ENCODE results near the gene FBXW7.

The FBXW7 gene

GRCh38 chr4:152480901-152481300, 55.0 kb downstream of the FBXW7 start:
- intact Hi-C loops (cut with DNase I), result no loop called here

GRCh38 chr4:152480326-152480725, 55.6 kb downstream of the FBXW7 start:
- DNase-seq, result no peak
- intact Hi-C loops (cut with DNase I), result no loop called here

More at GRCh38 chr4:152480901-152481300, 55.0 kb downstream of the FBXW7 start:
- no peak for DNase-seq

- intact Hi-C loops (cut with DNase I), result no loop called here
- no peak for DNase-seq
Measured at GRCh38 chr4:152479428-152480026, 56.4 kb downstream of the FBXW7 start.

- DNase-seq, result no peak
- intact Hi-C loops (cut with DNase I), result no loop called here
Measured at GRCh38 chr4:152478461-152479237, 57.2 kb downstream of the FBXW7 start.

- intact Hi-C loops (cut with DNase I), result no loop called here
Measured at GRCh38 chr4:152476796-152477195, 59.1 kb downstream of the FBXW7 start.

GRCh38 chr4:152471251-152471792, 64.6 kb downstream of the FBXW7 start:
- intact Hi-C loops (cut with DNase I), result no loop called here
- no peak for DNase-seq

More at GRCh38 chr4:152476796-152477195, 59.1 kb downstream of the FBXW7 start:
- DNase-seq, result no peak

- no peak for DNase-seq
- intact Hi-C loops (cut with DNase I), result no loop called here
Measured at GRCh38 chr4:152468408-152468807, 67.5 kb downstream of the FBXW7 start.

GRCh38 chr4:152467101-152467500, 68.8 kb downstream of the FBXW7 start:
- intact Hi-C loops (cut with DNase I), result no loop called here
- no peak for DNase-seq

- intact Hi-C loops (cut with DNase I), result no loop called here
- no peak for DNase-seq
Measured at GRCh38 chr4:152464030-152464823, 71.7 kb downstream of the FBXW7 start.

GRCh38 chr4:152463562-152463961, 72.3 kb downstream of the FBXW7 start:
- intact Hi-C loops (cut with DNase I), result no loop called here
- DNase-seq, result no peak

- DNase-seq, result no peak
- intact Hi-C loops (cut with DNase I), result no loop called here
Measured at GRCh38 chr4:152462695-152463094, 73.2 kb downstream of the FBXW7 start.

- intact Hi-C loops (cut with DNase I), result no loop called here
Measured at GRCh38 chr4:152462047-152462446, 73.8 kb downstream of the FBXW7 start.

GRCh38 chr4:152460488-152460887, 75.4 kb downstream of the FBXW7 start:
- no peak for DNase-seq
- intact Hi-C loops (cut with DNase I), result no loop called here

More at GRCh38 chr4:152462047-152462446, 73.8 kb downstream of the FBXW7 start:
- no peak for DNase-seq

GRCh38 chr4:152459326-152459725, 76.6 kb downstream of the FBXW7 start:
- DNase-seq, result no peak
- intact Hi-C loops (cut with DNase I), result no loop called here

GRCh38 chr4:152458801-152459302, 77.0 kb downstream of the FBXW7 start:
- no peak for DNase-seq
- intact Hi-C loops (cut with DNase I), result no loop called here

GRCh38 chr4:152456609-152457008, 79.3 kb downstream of the FBXW7 start:
- intact Hi-C loops (cut with DNase I), result no loop called here
- no peak for DNase-seq

GRCh38 chr4:152455311-152455710, 80.6 kb downstream of the FBXW7 start:
- intact Hi-C loops (cut with DNase I), result no loop called here
- no peak for DNase-seq

- no peak for DNase-seq
- intact Hi-C loops (cut with DNase I), result no loop called here
Measured at GRCh38 chr4:152454398-152455011, 81.4 kb downstream of the FBXW7 start.

- intact Hi-C loops (cut with DNase I), result no loop called here
Measured at GRCh38 chr4:152451496-152451895, 84.4 kb downstream of the FBXW7 start.

More at GRCh38 chr4:152451496-152451895, 84.4 kb downstream of the FBXW7 start:
- no peak for DNase-seq

Measured in head of caudate nucleus (tissue), 42 donors.